ENCODE results near the gene RASGRP2. TPM values are rescaled to one million over a fixed set of nuclear protein-coding genes. Genes with fewer than 3 reads are reported as not detected.

RASGRP2 gene
- total and polyA plus RNA-seq, 2 experiments from 2014 or later: 30.1 to 50.4 TPM

DNA sequence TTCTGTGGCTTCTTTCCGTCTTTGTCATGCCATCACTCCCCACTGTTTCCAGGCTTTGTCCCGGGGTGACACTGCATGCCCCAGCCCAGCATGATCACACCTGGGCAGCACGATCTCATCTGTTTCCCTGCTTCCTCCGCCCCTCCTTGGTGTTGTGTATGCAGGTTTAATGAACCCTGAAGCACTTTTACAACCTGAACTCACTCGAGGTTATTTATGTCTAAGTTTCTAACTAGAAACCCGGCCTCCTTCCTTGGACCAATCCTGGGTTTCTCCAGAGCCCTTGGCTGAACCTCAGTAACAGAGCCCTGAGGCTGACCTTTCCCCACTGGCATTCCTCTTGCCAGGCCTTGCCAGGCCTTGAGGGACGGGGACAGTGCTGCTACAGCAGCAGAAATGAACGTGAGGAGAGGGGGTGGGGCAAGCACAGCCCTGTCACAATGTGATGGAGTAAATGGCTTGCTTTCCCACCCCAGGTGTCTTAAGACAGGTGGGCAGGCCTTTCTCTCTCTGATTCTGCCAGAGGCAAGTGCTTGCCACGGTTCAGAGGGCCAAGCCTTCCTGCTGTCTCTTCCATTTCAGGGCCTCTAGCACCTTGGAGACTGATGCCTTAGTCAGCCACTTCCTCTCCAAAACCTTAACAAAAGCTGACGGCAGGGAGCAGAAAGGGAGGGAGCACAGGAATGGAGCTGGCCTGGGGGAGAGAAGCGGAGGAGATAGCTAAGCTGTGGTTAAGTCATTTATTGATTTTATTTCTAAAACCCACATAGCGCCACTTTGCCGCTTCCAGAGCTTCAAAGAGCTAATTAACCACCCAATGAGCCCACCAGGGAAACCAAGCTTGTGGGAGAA, 19.0 kb upstream of the RASGRP2 start:
- Histone ChIP-seq H3F3A (replicated peaks; ENCODE audit: low read depth) (peaks cover 60% of the 10 kb centered on the region), H3K4me3 (peak overlapping the region; percentile 40), H3K4me2 (peak overlapping the region; percentile 76), H3K36me3 (ENCODE audit: insufficient read depth) (peaks cover 18% of the 10 kb centered on the region), H3K79me2 (replicated peaks; ENCODE audit: insufficient read depth) (peaks cover 15% of the 10 kb centered on the region; the same call in 1 of the 2 replicates), H3K4me1 (ENCODE audit: insufficient read depth) (peaks cover 66% of the 10 kb centered on the region), H4K20me1 (replicated peaks; ENCODE audit: insufficient read depth) (peaks cover 21% of the 10 kb centered on the region), H3K9me2 (ENCODE audit: insufficient read depth) (no peaks in the 10 kb centered on the region), H3K27ac (ENCODE audit: low read depth) (peak overlapping the region; percentile 96), H2AFZ (no peak overlapping the region), H3K27me3 (ENCODE audit: insufficient read depth) (no peaks in the 10 kb centered on the region)
- Mint-ChIP-seq H3K4me1 (peaks cover 88% of the 10 kb centered on the region), H3K27ac (peak overlapping the region; percentile 93), H3K9me3 (no peaks in the 10 kb centered on the region; the same call in 1 of the 3 replicates), H3K27me3 (ENCODE audit: insufficient read depth, low read depth, poor library complexity) (peaks cover 48% of the 10 kb centered on the region), H3K4me3 (peak overlapping the region; percentile 51), H3K36me3 (ENCODE audit: low read depth) (peaks cover 53% of the 10 kb centered on the region)
- peak; percentile 40 for ATAC-seq
- TF ChIP-seq POLR2AphosphoS5 (IDR thresholded peaks at IDR 0.05; ENCODE audit: low read depth): 0 out of 2 replicates have a peak, but pooled peaks have one; percentile 29
- TF ChIP-seq, protein P1, sequence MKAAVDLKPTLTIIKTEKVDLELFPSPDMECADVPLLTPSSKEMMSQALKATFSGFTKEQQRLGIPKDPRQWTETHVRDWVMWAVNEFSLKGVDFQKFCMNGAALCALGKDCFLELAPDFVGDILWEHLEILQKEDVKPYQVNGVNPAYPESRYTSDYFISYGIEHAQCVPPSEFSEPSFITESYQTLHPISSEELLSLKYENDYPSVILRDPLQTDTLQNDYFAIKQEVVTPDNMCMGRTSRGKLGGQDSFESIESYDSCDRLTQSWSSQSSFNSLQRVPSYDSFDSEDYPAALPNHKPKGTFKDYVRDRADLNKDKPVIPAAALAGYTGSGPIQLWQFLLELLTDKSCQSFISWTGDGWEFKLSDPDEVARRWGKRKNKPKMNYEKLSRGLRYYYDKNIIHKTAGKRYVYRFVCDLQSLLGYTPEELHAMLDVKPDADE (IDR thresholded peaks at IDR 0.05): no peak
- no peak for TF ChIP-seq ZNF114 (CRISPR knock-in tag; IDR thresholded peaks at IDR 0.05)
- DNase-seq (ENCODE audit: low spot score): peak; percentile 77

DNA sequence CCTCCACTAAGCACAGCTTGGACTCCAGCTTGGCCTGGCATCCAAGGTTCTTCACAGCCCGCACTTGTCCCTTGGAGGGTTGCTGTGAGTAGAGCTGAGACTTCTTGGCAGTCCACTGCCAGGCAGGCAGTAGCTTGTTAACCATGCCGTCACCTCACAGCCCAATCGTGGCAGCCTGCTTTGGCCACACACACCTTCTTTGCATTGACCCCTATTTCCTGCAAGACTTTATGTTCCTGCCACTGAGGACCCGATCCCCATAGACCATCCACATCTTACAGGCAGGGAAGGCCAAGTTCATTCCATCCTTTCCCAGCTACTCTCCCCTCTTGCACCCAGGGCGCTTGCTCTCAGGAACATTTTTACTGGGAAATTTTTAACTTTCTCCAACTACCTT, 18.3 kb upstream of the RASGRP2 start:
- peaks cover 17% of the 10 kb centered on the region for H4K20me1 ChIP-seq (replicated peaks; ENCODE audit: insufficient read depth)
- H3K4me1 Mint-ChIP-seq: peaks cover 82% of the 10 kb centered on the region
- H3K36me3 Mint-ChIP-seq (ENCODE audit: low read depth): peaks cover 47% of the 10 kb centered on the region
- H3K27ac ChIP-seq (ENCODE audit: low read depth): peak overlapping the region; percentile 96
- H2AFZ ChIP-seq: no peak overlapping the region
- H3F3A ChIP-seq (replicated peaks; ENCODE audit: low read depth): peaks cover 53% of the 10 kb centered on the region
- H3K79me2 ChIP-seq (replicated peaks; ENCODE audit: insufficient read depth): peaks cover 11% of the 10 kb centered on the region; the same call in 1 of the 2 replicates
- no peaks in the 10 kb centered on the region; the same call in 1 of the 3 replicates for H3K9me3 Mint-ChIP-seq
- H3K27ac Mint-ChIP-seq: peak overlapping the region; percentile 93
- peak; percentile 1 for ATAC-seq
- H3K27me3 Mint-ChIP-seq (ENCODE audit: insufficient read depth, low read depth, poor library complexity): peaks cover 44% of the 10 kb centered on the region
- H3K4me2 ChIP-seq: peak overlapping the region; percentile 76
- H3K27me3 ChIP-seq (ENCODE audit: insufficient read depth): no peaks in the 10 kb centered on the region
- no peak for DNase-seq (ENCODE audit: low spot score)
- H3K36me3 ChIP-seq (ENCODE audit: insufficient read depth): peaks cover 13% of the 10 kb centered on the region
- TF ChIP-seq, protein P2, sequence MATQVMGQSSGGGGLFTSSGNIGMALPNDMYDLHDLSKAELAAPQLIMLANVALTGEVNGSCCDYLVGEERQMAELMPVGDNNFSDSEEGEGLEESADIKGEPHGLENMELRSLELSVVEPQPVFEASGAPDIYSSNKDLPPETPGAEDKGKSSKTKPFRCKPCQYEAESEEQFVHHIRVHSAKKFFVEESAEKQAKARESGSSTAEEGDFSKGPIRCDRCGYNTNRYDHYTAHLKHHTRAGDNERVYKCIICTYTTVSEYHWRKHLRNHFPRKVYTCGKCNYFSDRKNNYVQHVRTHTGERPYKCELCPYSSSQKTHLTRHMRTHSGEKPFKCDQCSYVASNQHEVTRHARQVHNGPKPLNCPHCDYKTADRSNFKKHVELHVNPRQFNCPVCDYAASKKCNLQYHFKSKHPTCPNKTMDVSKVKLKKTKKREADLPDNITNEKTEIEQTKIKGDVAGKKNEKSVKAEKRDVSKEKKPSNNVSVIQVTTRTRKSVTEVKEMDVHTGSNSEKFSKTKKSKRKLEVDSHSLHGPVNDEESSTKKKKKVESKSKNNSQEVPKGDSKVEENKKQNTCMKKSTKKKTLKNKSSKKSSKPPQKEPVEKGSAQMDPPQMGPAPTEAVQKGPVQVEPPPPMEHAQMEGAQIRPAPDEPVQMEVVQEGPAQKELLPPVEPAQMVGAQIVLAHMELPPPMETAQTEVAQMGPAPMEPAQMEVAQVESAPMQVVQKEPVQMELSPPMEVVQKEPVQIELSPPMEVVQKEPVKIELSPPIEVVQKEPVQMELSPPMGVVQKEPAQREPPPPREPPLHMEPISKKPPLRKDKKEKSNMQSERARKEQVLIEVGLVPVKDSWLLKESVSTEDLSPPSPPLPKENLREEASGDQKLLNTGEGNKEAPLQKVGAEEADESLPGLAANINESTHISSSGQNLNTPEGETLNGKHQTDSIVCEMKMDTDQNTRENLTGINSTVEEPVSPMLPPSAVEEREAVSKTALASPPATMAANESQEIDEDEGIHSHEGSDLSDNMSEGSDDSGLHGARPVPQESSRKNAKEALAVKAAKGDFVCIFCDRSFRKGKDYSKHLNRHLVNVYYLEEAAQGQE (IDR thresholded peaks at IDR 0.05; ENCODE audit: unreplicated experiment): no peak
- TF ChIP-seq ZNF331 (CRISPR knock-in tag; IDR thresholded peaks at IDR 0.05; ENCODE audit: low read depth): no peak
- 0 out of 2 replicates have a peak, but pooled peaks have one; percentile 17 for TF ChIP-seq POLR2AphosphoS5 (IDR thresholded peaks at IDR 0.05; ENCODE audit: low read depth)
- H3K9me2 ChIP-seq (ENCODE audit: insufficient read depth): no peaks in the 10 kb centered on the region
- peaks cover 66% of the 10 kb centered on the region for H3K4me1 ChIP-seq (ENCODE audit: insufficient read depth)
- H3K4me3 Mint-ChIP-seq: peak overlapping the region; percentile 51
- peak overlapping the region; percentile 40; the same call in 1 of the 2 replicates for H3K4me3 ChIP-seq

Measured in GM23338 (cell line).